GM12878 (cell line): Measurements from ENCODE around the gene COL28A1. TPM values are rescaled to one million over a fixed set of nuclear protein-coding genes. Genes with fewer than 3 reads are reported as not detected.

ENCODE experiments used
- ATAC-seq: fragments of 200-7000 bp; cut with Tn5 transposase; 3 replicates; pipeline ENCODE4 v1.9.1; 2020; ENCODE audit warnings: mild to moderate bottlenecking, moderate library complexity
- BruUV-seq: library from RNA; stranded (reverse); fragments of 400-500 nt; replicated peaks from 2 replicates; lab custom pipeline; 2021; lab: Mats Ljungman, UMichigan
- CTCF ChIA-PET: fragments of 300-600 bp; sonication (Branson Sonifier 250); formaldehyde crosslinking; extraction: SDS; loops from one replicate; lab custom pipeline; 2021; ENCODE audit warnings: inconsistent platforms; lab: Yijun Ruan, JAX
- POLR2A ChIA-PET: fragments of 350-600 bp; formaldehyde crosslinking; extraction: SDS; loops from one replicate; lab custom pipeline; 2021; ENCODE audit warnings: inconsistent platforms; lab: Charles Lee
- RAD21 ChIA-PET: fragments of 300-600 bp; sonication (Branson Sonifier 250); formaldehyde crosslinking; loops from one replicate; lab custom pipeline; 2023; ENCODE audit warnings: antibody characterized with exemption; ENCODE audit not compliant: unreplicated experiment; lab: Charles Lee
- SMC1A ChIA-PET: fragments of 300-600 bp; sonication (Branson Sonifier 250); formaldehyde crosslinking; loops from one replicate; lab custom pipeline; 2023; ENCODE audit not compliant: unreplicated experiment, uncharacterized antibody; lab: Charles Lee
- DNase-seq: peaks from one replicate; pipeline ENCODE4 v3.0.0-alpha.2; 2011; ENCODE audit warnings: low read depth, low spot score
- FAIRE-seq: peaks from 3 replicates; lab custom pipeline; 2011; peaks lifted over from hg19 to GRCh38; lab: Jason Lieb, UNC
- H2AFZ ChIP-seq: 2 replicates; pipeline ENCODE4 v1.6.0; 2011; ENCODE audit warnings: low read depth, low read length, control low read depth; ENCODE audit not compliant: control insufficient read depth
- H3K27ac ChIP-seq: 2 replicates; pipeline ENCODE4 v1.5.1; 2011; ENCODE audit warnings: control low read depth; ENCODE audit not compliant: control insufficient read depth, insufficient read depth
- H3K27me3 ChIP-seq, 2 experiments: replicated peaks in 1 of 2; 2 replicates each; pipeline versions ENCODE4 v1.6.0 to v1.6.1; 2011; ENCODE audit warnings: low read length in 1 of 2; ENCODE audit not compliant: control insufficient read depth in 2 of 2, insufficient read depth in 2 of 2
- H3K36me3 ChIP-seq, 2 experiments: 2 replicates each; pipeline ENCODE4 v1.5.1; 2011; ENCODE audit warnings: low read length in 1 of 2; ENCODE audit not compliant: control insufficient read depth in 2 of 2, insufficient read depth in 2 of 2
- H3K4me1 ChIP-seq: 2 replicates; pipeline ENCODE4 v1.6.1; 2011; ENCODE audit warnings: mild to moderate bottlenecking, low read length, moderate library complexity, mixed read lengths; ENCODE audit not compliant: control insufficient read depth, insufficient read depth
- H3K4me2 ChIP-seq: 2 replicates; pipeline ENCODE4 v1.6.0; 2011; ENCODE audit warnings: control low read depth; ENCODE audit not compliant: control insufficient read depth, insufficient read depth
- H3K4me3 ChIP-seq: fragments of 200-600 bp; sonication (generic); 2 replicates; pipeline ENCODE4 v1.5.1; 2016
- H3K79me2 ChIP-seq: 2 replicates; pipeline ENCODE4 v1.6.0; 2011; ENCODE audit warnings: low read length; ENCODE audit not compliant: control insufficient read depth, insufficient read depth
- H3K9ac ChIP-seq: 2 replicates; pipeline ENCODE4 v1.8.0; 2011; ENCODE audit warnings: low read length, control low read depth, mixed read lengths; ENCODE audit not compliant: control insufficient read depth, insufficient read depth
- H3K9me3 ChIP-seq: replicated peaks from 3 replicates; pipeline ENCODE4 v1.5.1; 2011; ENCODE audit warnings: mild to moderate bottlenecking, low read length; ENCODE audit not compliant: control insufficient read depth, insufficient read depth
- H4K20me1 ChIP-seq: 2 replicates; pipeline ENCODE4 v1.6.0; 2011; ENCODE audit not compliant: control insufficient read depth, insufficient read depth
- ATF3 ChIP-seq: IDR thresholded peaks from 2 replicates; pipeline ENCODE4 v1.6.1; 2011; ENCODE audit warnings: low read depth, mild to moderate bottlenecking, low read length, moderate library complexity, borderline replicate concordance; ENCODE audit errors: extremely low read depth
- BACH1 ChIP-seq: fragments of 450-650 bp; IDR thresholded peaks from 2 replicates; pipeline ENCODE4 v1.6.1; 2017; ENCODE audit warnings: mild to moderate bottlenecking, borderline replicate concordance
- BHLHE40 ChIP-seq, 2 experiments: fragments of 450-650 bp in 1 of 2; IDR thresholded peaks; 2 replicates each; pipeline ENCODE4 v1.6.1; 2011 to 2017; ENCODE audit warnings: low read depth in 2 of 2, borderline replicate concordance in 1 of 2, improper control_type of control experiment in 1 of 2, low read length in 1 of 2, mild to moderate bottlenecking in 1 of 2
- CTCF ChIP-seq, 3 experiments: IDR thresholded peaks in 2 of 3; conservative IDR thresholded peaks in 1 of 3; 2 replicates each; pipeline ENCODE4 v1.5.1; 2011; ENCODE audit warnings: low read depth in 3 of 3, low read length in 3 of 3, mild to moderate bottlenecking in 3 of 3, control low read depth in 2 of 3, moderate library complexity in 2 of 3, inconsistent platforms in 1 of 3, mixed read lengths in 1 of 3; ENCODE audit not compliant: control insufficient read depth in 2 of 3, insufficient read depth in 1 of 3; ENCODE audit errors: extremely low read depth in 1 of 3
- FOS ChIP-seq: IDR thresholded peaks from 3 replicates; pipeline ENCODE4 v1.6.1; 2011; ENCODE audit warnings: borderline replicate concordance; ENCODE audit not compliant: insufficient read length; ENCODE audit errors: extremely low read depth
- POLR2A ChIP-seq: IDR thresholded peaks from 2 replicates; pipeline ENCODE4 v1.6.1; 2011; ENCODE audit warnings: low read depth, mild to moderate bottlenecking, low read length
- TARDBP ChIP-seq: IDR thresholded peaks from 2 replicates; pipeline ENCODE4 v1.6.1; 2016; ENCODE audit warnings: borderline replicate concordance
- ZNF207 ChIP-seq: fragments of 450-650 bp; IDR thresholded peaks from 2 replicates; pipeline ENCODE4 v1.6.1; 2014; ENCODE audit warnings: antibody characterized with exemption, mild to moderate bottlenecking, borderline replicate concordance
- ZNF592 ChIP-seq: fragments of 450-650 bp; IDR thresholded peaks from 2 replicates; pipeline ENCODE4 v1.6.1; 2017; ENCODE audit warnings: mild to moderate bottlenecking, moderate library complexity
- WGBS: methylation state at CpG from one replicate; pipeline ENCODE4 v1.1.6; 2016; ENCODE audit warnings: low lambda C conversion rate; ENCODE audit not compliant: insufficient replicate concordance, insufficient coverage; ENCODE audit errors: missing lambda C conversion rate; 5-methylcytosine and 5-hydroxymethylcytosine counted together
- in situ Hi-C: fragments of 300-500 bp; cut with MboI; formaldehyde crosslinking; loops from 9 replicates; pipeline ENCODE4 v1.14.3; 2018; ENCODE audit warnings: mixed read lengths
- intact Hi-C: fragments of 100-400 bp; cut with micrococcal nuclease; formaldehyde crosslinking; loops from one replicate; pipeline ENCODE4 v1.14.2; 2022; ENCODE audit not compliant: unreplicated experiment
- polyA plus RNA-seq, 11 experiments: library from polyadenylated mRNA; depleted of rRNA in 4 of 11; unstranded in 6 of 11; stranded (reverse) in 5 of 11; fragments of >200 nt; fragmentation: Nextera tagmentation in 4 of 11; fragmentation: Illumina TruSeq in 1 of 11; extraction: Ambion mirVana in 4 of 11; extraction: Trizol in 1 of 11; gene quantifications; 1 replicate in 1 of 11; 2 replicates in 10 of 11; pipeline versions ENCODE4 v1.2.1 to v1.2.3, GENCODE V29; 2011 to 2016; ENCODE audit warnings: inconsistent platforms in 2 of 11, missing spikeins in 2 of 11, low read depth in 1 of 11
- total RNA-seq, 4 experiments: library from RNA; depleted of rRNA in 3 of 4; stranded (reverse); fragments of >200 nt in 3 of 4; fragmentation: Illumina TruSeq in 1 of 4; extraction: Trizol in 1 of 4; gene quantifications; 2 replicates each; pipeline versions ENCODE4 v1.2.1 to v1.2.3, GENCODE V29; 2013 to 2021

The COL28A1 gene
- total and polyA plus RNA-seq, 10 of the 15 experiments (the other 5 are each of a cell fraction or from before 2014, with no cell fraction given), result 0.05 to 0.22 TPM; not detected in 8

- H3K4me3 ChIP-seq, result no peak overlapping the region
- H3K9me3 ChIP-seq, result no peaks in the 10 kb centered on the region
- DNase-seq (no peak), FAIRE-seq (no peak), ATAC-seq (no peak)
- intact Hi-C loops, result no loop called here
- RAD21 ChIA-PET, result interaction anchor here (1.6 to 1.9 kb wide), 2 partner anchors 17 to 170 kb away, joined by 3 to 6 read pairs; partner anchors contain the start of gene C1GALT1
- no peaks in the 10 kb centered on the region for H3K27me3 ChIP-seq
- no peak overlapping the region for H2AFZ ChIP-seq
- BruUV-seq, result no TSS peak
- H3K4me2 ChIP-seq, result no peak overlapping the region
- H3K79me2 ChIP-seq, result no peaks in the 10 kb centered on the region
- H3K36me3 ChIP-seq, result no peaks in the 10 kb centered on the region
- CTCF ChIA-PET, result interaction anchor here (0.6 to 2.8 kb wide), 7 partner anchors 66 to 339 kb away, joined by 3 to 16 read pairs (median 3); no protein-coding TSS in a partner anchor
- 0% methylated on average over 1 of the region's 1 CpG for WGBS
- in situ Hi-C loops, result no loop called here
- no peak overlapping the region for H3K9ac ChIP-seq
- H3K27ac ChIP-seq, result no peak overlapping the region
- H3K4me1 ChIP-seq, result no peaks in the 10 kb centered on the region
- POLR2A ChIA-PET, result no interaction called here
- SMC1A ChIA-PET, result interaction anchor here (1.5 to 1.7 kb wide), 2 partner anchors 12 to 170 kb away, joined by 3 to 5 read pairs; partner anchors contain the start of gene C1GALT1
- H4K20me1 ChIP-seq, result no peaks in the 10 kb centered on the region
- TF ChIP-seq ATF3 (no peak), POLR2A (no peak), BHLHE40 (IDR thresholded peaks at IDR 0.05; ENCODE audit: borderline replicate concordance in 1 of 2, low read depth in 2 of 2, low read length in 1 of 2) (no peak), FOS (no peak), ZNF207 (no peak), TARDBP (no peak)
Measured at GRCh38 chr7:7351832-7352231, 183.8 kb downstream of the COL28A1 start.

GRCh38 chr7:7351156-7351555 is 184.5 kb downstream of the COL28A1 start:
- Histone ChIP-seq H4K20me1 (no peaks in the 10 kb centered on the region), H3K4me1 (no peaks in the 10 kb centered on the region), H3K9ac (no peak overlapping the region), H3K4me3 (no peak overlapping the region), H3K36me3 (no peaks in the 10 kb centered on the region), H2AFZ (no peak overlapping the region), H3K9me3 (no peaks in the 10 kb centered on the region), H3K4me2 (no peak overlapping the region), H3K27ac (no peak overlapping the region), H3K27me3 (no peaks in the 10 kb centered on the region), H3K79me2 (no peaks in the 10 kb centered on the region)
- SMC1A ChIA-PET, result no interaction called here
- 11% methylated on average over 2 of the region's 2 CpGs for WGBS
- POLR2A ChIA-PET, result no interaction called here
- intact Hi-C loops, result no loop called here
- FAIRE-seq (no peak), DNase-seq (no peak), ATAC-seq (no peak)
- RAD21 ChIA-PET, result interaction anchor here (1.6 kb wide), 1 partner anchor 17 kb away, joined by 3 read pairs; no protein-coding TSS in a partner anchor
- BruUV-seq, result no TSS peak
- in situ Hi-C loops, result no loop called here
- TF ChIP-seq BACH1 (no peak), ZNF592 (no peak), CTCF (IDR thresholded peaks at IDR 0.05 in 2 of 3, conservative IDR thresholded peaks at IDR 0.05 in 1 of 3; ENCODE audit: control insufficient read depth in 2 of 3, extremely low read depth in 1 of 3, insufficient read depth in 1 of 3, low read depth in 3 of 3, low read length in 3 of 3) (no peak)
- CTCF ChIA-PET, result interaction anchor here (1.3 kb wide), 1 partner anchor 173 kb away, joined by 3 read pairs; no protein-coding TSS in a partner anchor
